H9 (cell line): ENCODE measurements around the gene CCDC187. TPM values are rescaled to one million over a fixed set of nuclear protein-coding genes. Genes with fewer than 3 reads are reported as not detected.

ENCODE experiments used
- DNase-seq: peaks from one replicate; pipeline ENCODE4 v3.0.0-alpha.2; 2017
- H2AFZ ChIP-seq: one replicate; pipeline ENCODE4 v1.6.1; 2013; ENCODE audit warnings: mild to moderate bottlenecking, low read length, control low read depth, moderate library complexity
- H2AK5ac ChIP-seq: 2 replicates; pipeline ENCODE4 v1.6.1; 2013; ENCODE audit warnings: low read length, control low read depth, mixed read lengths; ENCODE audit not compliant: insufficient read length
- H2BK120ac ChIP-seq: one replicate; pipeline ENCODE4 v1.6.1; 2013; ENCODE audit warnings: low read depth, mild to moderate bottlenecking, low read length, control low read depth, inconsistent platforms; ENCODE audit not compliant: poor library complexity, severe bottlenecking
- H2BK12ac ChIP-seq: 2 replicates; pipeline ENCODE4 v1.6.1; 2013; ENCODE audit warnings: low read length, control low read depth, mixed read lengths, low read depth; ENCODE audit not compliant: insufficient read length
- H2BK15ac ChIP-seq: 2 replicates; pipeline ENCODE4 v1.6.1; 2013; ENCODE audit warnings: low read depth, low read length, control low read depth
- H2BK20ac ChIP-seq: one replicate; pipeline ENCODE4 v1.6.1; 2013; ENCODE audit warnings: low read depth, mild to moderate bottlenecking, low read length, control low read depth, inconsistent platforms; ENCODE audit not compliant: poor library complexity, severe bottlenecking
- H2BK5ac ChIP-seq: 2 replicates; pipeline ENCODE4 v1.6.1; 2013; ENCODE audit warnings: low read length, control low read depth, mixed read lengths; ENCODE audit not compliant: insufficient read length
- H3K14ac ChIP-seq: 2 replicates; pipeline ENCODE4 v1.6.1; 2013; ENCODE audit warnings: low read length, control low read depth; ENCODE audit not compliant: insufficient read depth
- H3K18ac ChIP-seq: 2 replicates; pipeline ENCODE4 v1.6.1; 2013; ENCODE audit warnings: low read depth, mild to moderate bottlenecking, mixed read lengths, low read length, control low read depth; ENCODE audit not compliant: insufficient read length
- H3K23ac ChIP-seq: 2 replicates; pipeline ENCODE4 v1.6.1; 2013; ENCODE audit warnings: low read length, control low read depth, mixed read lengths, low read depth; ENCODE audit not compliant: insufficient read length
- H3K23me2 ChIP-seq: 2 replicates; pipeline ENCODE4 v1.6.1; 2013; ENCODE audit warnings: low read depth, mild to moderate bottlenecking, mixed read lengths, low read length, control low read depth; ENCODE audit not compliant: insufficient read length, poor library complexity, severe bottlenecking
- H3K27ac ChIP-seq: 2 replicates; pipeline ENCODE4 v1.5.1; 2013; ENCODE audit warnings: low read length, control low read depth, mixed read lengths, low read depth; ENCODE audit not compliant: insufficient read length
- H3K27me3 ChIP-seq: 2 replicates; pipeline ENCODE4 v1.6.1; 2013; ENCODE audit warnings: low read length, control low read depth, inconsistent platforms; ENCODE audit not compliant: insufficient read depth
- H3K4ac ChIP-seq: 2 replicates; pipeline ENCODE4 v1.6.1; 2013; ENCODE audit warnings: low read depth, mild to moderate bottlenecking, control low read depth, inconsistent platforms, low read length, moderate library complexity
- H3K4me1 ChIP-seq: 2 replicates; pipeline ENCODE4 v1.6.1; 2013; ENCODE audit warnings: low read length, control low read depth, inconsistent platforms; ENCODE audit not compliant: insufficient read depth
- H3K4me2 ChIP-seq: 2 replicates; pipeline ENCODE4 v1.6.1; 2013; ENCODE audit warnings: low read length, control low read depth, mixed read lengths; ENCODE audit not compliant: insufficient read length, insufficient read depth
- H3K56ac ChIP-seq: 2 replicates; pipeline ENCODE4 v1.6.1; 2013; ENCODE audit warnings: low read depth, mild to moderate bottlenecking, mixed read lengths, low read length, control low read depth; ENCODE audit not compliant: insufficient read length
- H3K79me1 ChIP-seq: 2 replicates; pipeline ENCODE4 v1.6.1; 2013; ENCODE audit warnings: low read depth, mild to moderate bottlenecking, moderate library complexity, low read length, control low read depth, inconsistent platforms; ENCODE audit not compliant: insufficient read depth, poor library complexity, severe bottlenecking
- H3K79me2 ChIP-seq: 2 replicates; pipeline ENCODE4 v1.6.1; 2013; ENCODE audit warnings: low read length, control low read depth, inconsistent platforms; ENCODE audit not compliant: insufficient read depth
- H3K9ac ChIP-seq: 2 replicates; pipeline ENCODE4 v1.6.1; 2013; ENCODE audit warnings: low read length, control low read depth, mixed read lengths; ENCODE audit not compliant: insufficient read length; ENCODE audit errors: extremely low read depth
- H3K9me3 ChIP-seq: one replicate; pipeline ENCODE4 v1.6.1; 2013; ENCODE audit warnings: low read depth, low read length, inconsistent platforms; ENCODE audit not compliant: control insufficient read depth
- H3T11ph ChIP-seq: one replicate; pipeline ENCODE4 v1.6.1; 2013; ENCODE audit warnings: mild to moderate bottlenecking, low read length, control low read depth, inconsistent platforms
- H4K20me1 ChIP-seq: one replicate; pipeline ENCODE4 v1.6.1; 2013; ENCODE audit not compliant: control insufficient read depth, insufficient read length, insufficient read depth
- H4K5ac ChIP-seq: 2 replicates; pipeline ENCODE4 v1.6.1; 2013; ENCODE audit warnings: low read depth, mild to moderate bottlenecking, mixed read lengths, low read length, control low read depth; ENCODE audit not compliant: insufficient read length
- H4K8ac ChIP-seq: replicated peaks from 2 replicates; pipeline ENCODE4 v1.6.1; 2013; ENCODE audit warnings: low read length, control low read depth, mixed read lengths, low read depth; ENCODE audit not compliant: insufficient read length
- H4K91ac ChIP-seq: 2 replicates; pipeline ENCODE4 v1.6.1; 2013; ENCODE audit warnings: low read depth, mild to moderate bottlenecking, moderate library complexity, mixed read lengths, low read length, control low read depth; ENCODE audit not compliant: insufficient read length
- H3K27ac Mint-ChIP-seq, 3 experiments: 2 replicates in 2 of 3; 3 replicates in 1 of 3; pipeline ENCODE4 v1.8.0; 2020 to 2021; ENCODE audit warnings: mixed read lengths in 3 of 3, mild to moderate bottlenecking in 1 of 3, moderate library complexity in 1 of 3
- H3K27me3 Mint-ChIP-seq: 2 replicates; pipeline ENCODE4 v1.8.0; 2021; ENCODE audit warnings: low read depth, mild to moderate bottlenecking, moderate library complexity, mixed read lengths
- H3K36me3 Mint-ChIP-seq, 3 experiments: 2 replicates in 2 of 3; 3 replicates in 1 of 3; pipeline ENCODE4 v1.8.0; 2020 to 2021; ENCODE audit warnings: low read depth in 3 of 3, mixed read lengths in 3 of 3; ENCODE audit not compliant: insufficient read depth in 1 of 3
- H3K4me1 Mint-ChIP-seq, 2 experiments: 2 replicates each; pipeline ENCODE4 v1.8.0; 2020; ENCODE audit warnings: mixed read lengths in 2 of 2
- H3K4me3 Mint-ChIP-seq, 2 experiments: 2 replicates in 1 of 2; 3 replicates in 1 of 2; pipeline ENCODE4 v1.8.0; 2020 to 2021; ENCODE audit warnings: mild to moderate bottlenecking in 2 of 2, mixed read lengths in 2 of 2, moderate library complexity in 1 of 2
- H3K9me3 Mint-ChIP-seq, 2 experiments: 2 replicates in 1 of 2; 3 replicates in 1 of 2; pipeline ENCODE4 v1.8.0; 2020; ENCODE audit warnings: mild to moderate bottlenecking in 2 of 2, mixed read lengths in 2 of 2, moderate library complexity in 1 of 2
- CTCF ChIP-seq: fragments of 200-600 bp; sonication (generic); conservative IDR thresholded peaks from 3 replicates; pipeline ENCODE4 v1.8.0; 2021; ENCODE audit warnings: antibody characterized with exemption, mild to moderate bottlenecking
- WGBS: extraction: QIAGEN DNeasy Blood & Tissue Kit; methylation state at CpG from one replicate; pipeline ENCODE4 v1.1.7; 2013; ENCODE audit warnings: missing lambda C conversion rate, low lambda C conversion rate, mixed read lengths; ENCODE audit not compliant: insufficient read length; ENCODE audit errors: extremely low coverage; 5-methylcytosine and 5-hydroxymethylcytosine counted together
- total RNA-seq: library from RNA; stranded (reverse); gene quantifications from 2 replicates; pipeline ENCODE4 v1.2.1, GENCODE V29; 2021

CCDC187 gene
- total RNA-seq, 1 experiment from 2014 or later = 0.07 TPM

- no peak overlapping the region for H3K14ac ChIP-seq
- no peak overlapping the region for H2BK20ac ChIP-seq
- Mint-ChIP-seq H3K9me3 (no peaks in the 10 kb centered on the region), H3K4me1 (peaks cover 0 to 9% of the 10 kb centered on the region in 2 experiments; a peak in 1 of 4 replicates), H3K27ac (no peak overlapping the region), H3K36me3 (peaks cover 22 to 44% (median 42%) of the 10 kb centered on the region in 3 experiments), H3K27me3 (peaks cover 23% of the 10 kb centered on the region), H3K4me3 (no peak overlapping the region; a peak in 1 of 5 replicates)
- no peaks in the 10 kb centered on the region for H3K23me2 ChIP-seq
- no peak overlapping the region for H3K27ac ChIP-seq
- no peak overlapping the region for H4K5ac ChIP-seq
- H3K27me3 ChIP-seq = peaks cover 10% of the 10 kb centered on the region; the same call in 1 of the 2 replicates
- no peak overlapping the region for H2BK120ac ChIP-seq
- TF ChIP-seq CTCF = no peak
- H3K23ac ChIP-seq = no peak overlapping the region
- no peak overlapping the region for H2AK5ac ChIP-seq
- no peak overlapping the region for H3T11ph ChIP-seq
- H4K8ac ChIP-seq = no peak overlapping the region
- H3K79me1 ChIP-seq = no peaks in the 10 kb centered on the region
- no peak overlapping the region for H3K4ac ChIP-seq
- no peak overlapping the region for H2BK12ac ChIP-seq
- H3K4me1 ChIP-seq = no peaks in the 10 kb centered on the region
- H2AFZ ChIP-seq = no peak overlapping the region
- H3K18ac ChIP-seq = no peak overlapping the region
- no peak for DNase-seq
- no peak overlapping the region for H2BK15ac ChIP-seq
- no peak overlapping the region for H2BK5ac ChIP-seq
- no peaks in the 10 kb centered on the region for H3K79me2 ChIP-seq
- no peaks in the 10 kb centered on the region for H4K20me1 ChIP-seq
- H3K9ac ChIP-seq = no peak overlapping the region
- H3K4me2 ChIP-seq = no peak overlapping the region
- no CpG with 5 or more reads among the region's 17 CpGs for WGBS
- no peak overlapping the region for H4K91ac ChIP-seq
- no peaks in the 10 kb centered on the region for H3K9me3 ChIP-seq
- no peak overlapping the region for H3K56ac ChIP-seq
These were observed 94.7 kb downstream of the CCDC187 start for GRCh38 chr9:136209232-136209631.
